Nephron (organoid): ENCODE data around the gene TMEM184B.

ENCODE experiments used
- H3K27ac Mint-ChIP-seq, 3 experiments: 2 replicates each; pipeline ENCODE4 v1.8.0; 2020; ENCODE audit warnings: mixed read lengths in 3 of 3, mild to moderate bottlenecking in 2 of 3, moderate library complexity in 1 of 3
- H3K27me3 Mint-ChIP-seq: 2 replicates; pipeline ENCODE4 v1.8.0; 2021; ENCODE audit warnings: low read depth, mild to moderate bottlenecking, moderate library complexity, mixed read lengths
- H3K36me3 Mint-ChIP-seq: 2 replicates; pipeline ENCODE4 v1.8.0; 2020; ENCODE audit warnings: low read depth, mixed read lengths
- H3K4me1 Mint-ChIP-seq: 2 replicates; pipeline ENCODE4 v1.8.0; 2020; ENCODE audit warnings: mixed read lengths
- H3K4me3 Mint-ChIP-seq, 3 experiments: 2 replicates each; pipeline ENCODE4 v1.8.0; 2020; ENCODE audit warnings: mild to moderate bottlenecking in 3 of 3, mixed read lengths in 3 of 3, moderate library complexity in 2 of 3
- H3K9me3 Mint-ChIP-seq: 2 replicates; pipeline ENCODE4 v1.8.0; 2020; ENCODE audit warnings: mixed read lengths
- CTCF ChIP-seq, 3 experiments: fragments of 200-600 bp; sonication (generic); IDR thresholded peaks; one replicate each; pipeline ENCODE4 v1.5.0; 2021; ENCODE audit warnings: antibody characterized with exemption in 3 of 3; ENCODE audit not compliant: unreplicated experiment in 3 of 3

Gene TMEM184B

DNA sequence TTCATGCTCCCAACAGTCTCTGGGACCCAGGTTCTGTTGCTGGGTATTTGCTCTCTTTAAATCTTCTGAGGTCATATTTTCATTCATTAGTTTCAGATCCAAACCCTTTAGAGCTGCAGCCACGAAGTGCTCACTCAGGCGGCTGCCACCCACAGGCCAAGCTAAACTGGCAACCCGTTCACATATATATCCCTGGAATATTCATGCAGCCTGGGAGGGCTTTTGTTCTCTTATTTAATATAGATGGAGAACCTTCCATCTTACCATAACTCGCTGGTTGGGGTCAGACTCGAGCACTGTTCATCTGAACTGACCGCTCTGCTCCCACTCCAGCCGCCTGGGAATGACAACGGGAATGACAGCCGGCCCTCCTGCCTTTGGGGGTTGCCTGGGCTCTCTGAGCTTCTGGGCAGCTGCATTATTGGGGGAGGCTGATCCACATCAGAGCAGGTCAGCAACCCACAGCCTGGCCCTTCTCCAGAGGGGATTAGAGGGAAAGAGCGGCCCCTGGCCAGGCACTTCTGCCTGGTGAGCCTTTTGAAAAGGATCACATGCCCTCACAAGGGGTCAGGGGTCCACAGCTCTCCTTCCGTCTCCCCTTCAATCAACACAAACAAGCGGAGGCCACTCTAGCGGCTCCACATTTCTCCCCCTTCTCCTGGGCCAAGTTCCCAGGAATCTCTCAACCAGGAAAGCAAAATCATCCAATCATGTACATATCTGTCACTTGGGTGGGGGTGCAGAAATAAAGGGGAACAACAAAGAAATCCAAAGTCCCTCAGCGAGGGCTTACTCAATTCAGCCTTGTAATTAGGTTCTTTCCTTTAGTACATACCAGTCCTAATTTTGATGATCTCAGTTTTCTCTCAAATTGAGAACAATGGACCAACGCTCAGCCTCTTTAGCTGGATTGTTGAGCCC lies 11.8 kb downstream of the TMEM184B start:
- no peak for TF ChIP-seq CTCF (IDR thresholded peaks at IDR 0.05; ENCODE audit: unreplicated experiment in 3 of 3)
- Mint-ChIP-seq H3K9me3 (no peaks in the 10 kb centered on the region), H3K36me3 (peaks cover 18% of the 10 kb centered on the region), H3K4me3 (peak overlapping the region in 2 of 3 experiments; percentile 24 to 34), H3K27ac (peak overlapping the region; percentile 60 to 86 (median 83)), H3K27me3 (no peaks in the 10 kb centered on the region), H3K4me1 (peaks cover 60% of the 10 kb centered on the region)

DNA sequence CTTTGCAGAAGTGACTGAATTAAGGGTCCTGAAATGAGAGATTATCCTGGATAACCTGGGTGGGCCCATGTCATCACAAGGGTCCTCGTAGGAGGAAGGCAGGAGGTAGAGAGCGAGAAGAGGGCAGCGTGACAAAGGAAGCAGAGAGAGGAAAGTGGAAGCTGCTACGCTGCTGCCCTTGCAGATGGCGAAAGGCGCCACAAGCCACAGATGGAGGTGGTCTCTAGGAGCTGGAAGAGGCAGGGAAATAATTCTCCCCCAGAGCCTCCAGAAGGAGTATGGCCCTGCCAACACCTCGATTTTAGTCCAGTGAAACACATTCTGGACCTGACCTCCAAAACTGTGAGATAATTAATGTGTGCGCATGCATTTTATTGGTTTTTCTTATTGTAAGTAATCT lies 13.4 kb downstream of the TMEM184B start:
- TF ChIP-seq CTCF (IDR thresholded peaks at IDR 0.05; ENCODE audit: unreplicated experiment in 3 of 3): no peak
- peak overlapping the region; percentile 55 to 99 (median 64) for H3K27ac Mint-ChIP-seq
- H3K27me3 Mint-ChIP-seq: no peaks in the 10 kb centered on the region
- H3K36me3 Mint-ChIP-seq: peaks cover 12% of the 10 kb centered on the region
- H3K9me3 Mint-ChIP-seq: no peaks in the 10 kb centered on the region
- peak overlapping the region in 1 of 3 experiments; percentile 35 for H3K4me3 Mint-ChIP-seq
- H3K4me1 Mint-ChIP-seq: peaks cover 64% of the 10 kb centered on the region

- H3K4me1 Mint-ChIP-seq: peaks cover 64% of the 10 kb centered on the region
- no peak for TF ChIP-seq CTCF (IDR thresholded peaks at IDR 0.05; ENCODE audit: unreplicated experiment in 3 of 3)
- no peaks in the 10 kb centered on the region for H3K9me3 Mint-ChIP-seq
- peak overlapping the region in 1 of 3 experiments; percentile 39 for H3K4me3 Mint-ChIP-seq
- no peaks in the 10 kb centered on the region for H3K27me3 Mint-ChIP-seq
- H3K36me3 Mint-ChIP-seq: peaks cover 12% of the 10 kb centered on the region
- peak overlapping the region; percentile 55 to 99 (median 64) for H3K27ac Mint-ChIP-seq
Measured at GRCh38 chr22:38258895-38259294, 13.9 kb downstream of the TMEM184B start.

DNA sequence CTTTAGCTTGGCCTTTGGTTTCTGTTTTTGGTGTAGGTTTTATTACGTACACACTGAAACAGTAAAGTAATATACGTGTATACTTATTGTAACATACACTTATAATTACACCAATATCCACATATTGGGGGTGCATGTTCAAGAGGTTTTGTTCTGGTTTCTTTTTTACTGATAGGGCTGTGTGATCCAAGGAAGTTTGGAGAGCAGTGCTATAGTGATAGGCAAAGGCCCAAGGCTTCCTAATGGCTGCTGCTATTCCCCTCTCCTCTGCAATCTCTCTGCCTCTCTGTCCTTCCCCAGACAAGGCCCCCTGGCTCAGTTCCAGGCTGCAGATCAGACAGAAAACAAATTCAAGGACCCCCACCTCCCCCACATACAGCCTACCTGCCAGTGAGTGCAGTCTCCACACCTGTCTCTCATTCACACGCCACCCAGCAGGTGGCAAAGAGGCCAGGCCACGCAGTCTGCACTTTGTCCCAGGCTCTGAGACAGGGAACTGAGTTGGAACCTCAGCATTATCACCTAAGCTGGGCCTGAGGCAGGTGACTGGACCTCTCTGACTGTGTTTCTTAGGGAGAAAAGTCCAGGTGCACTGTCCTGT lies 15.1 kb downstream of the TMEM184B start:
- Mint-ChIP-seq H3K4me1 (peaks cover 58% of the 10 kb centered on the region), H3K36me3 (peaks cover 7% of the 10 kb centered on the region), H3K4me3 (peak overlapping the region in 2 of 3 experiments; percentile 35 to 75), H3K9me3 (no peaks in the 10 kb centered on the region), H3K27ac (peak overlapping the region; percentile 79 to 99 (median 96)), H3K27me3 (no peaks in the 10 kb centered on the region)
- TF ChIP-seq CTCF (IDR thresholded peaks at IDR 0.05; ENCODE audit: unreplicated experiment in 3 of 3): no peak

DNA sequence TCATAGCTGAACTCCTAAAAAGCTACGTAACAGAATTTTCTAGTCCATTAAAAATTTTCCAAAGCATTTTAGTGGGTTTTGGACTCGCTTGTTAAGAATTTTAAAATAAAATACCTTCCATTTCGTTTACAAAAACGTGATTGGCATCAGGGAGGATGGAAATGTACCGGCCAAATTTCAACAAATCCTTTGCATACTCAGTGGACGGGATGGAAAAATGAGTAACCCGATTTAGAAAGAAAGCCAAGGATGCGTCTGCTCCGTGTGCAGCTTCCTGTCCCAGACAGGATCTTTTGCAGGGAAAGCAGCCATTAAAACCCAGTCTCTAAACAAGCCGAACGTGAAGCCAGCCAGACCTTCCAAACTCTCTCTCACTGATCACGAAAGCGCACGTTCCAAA lies 15.6 kb downstream of the TMEM184B start:
- no peak for TF ChIP-seq CTCF (IDR thresholded peaks at IDR 0.05; ENCODE audit: unreplicated experiment in 3 of 3)
- Mint-ChIP-seq H3K9me3 (no peaks in the 10 kb centered on the region), H3K36me3 (peaks cover 4% of the 10 kb centered on the region), H3K27ac (peak overlapping the region; percentile 79 to 99 (median 96)), H3K4me3 (peak overlapping the region in 2 of 3 experiments; percentile 35 to 75), H3K4me1 (peaks cover 54% of the 10 kb centered on the region), H3K27me3 (no peaks in the 10 kb centered on the region)
